Glutamatergic neuron (in vitro differentiated cells): ENCODE data around the gene CLEC4M. TPM values are rescaled to one million over a fixed set of nuclear protein-coding genes. Genes with fewer than 3 reads are reported as not detected.

ENCODE experiments used
- DNase-seq: peaks from one replicate; pipeline ENCODE4 v3.0.0; 2022
- H3K27ac Mint-ChIP-seq: one replicate; pipeline ENCODE4 v1.8.0; 2020; ENCODE audit warnings: mild to moderate bottlenecking, mixed read lengths, inconsistent platforms; ENCODE audit not compliant: unreplicated experiment
- H3K27me3 Mint-ChIP-seq: one replicate; pipeline ENCODE4 v1.8.0; 2020; ENCODE audit warnings: mild to moderate bottlenecking, moderate library complexity, mixed read lengths, inconsistent platforms; ENCODE audit not compliant: unreplicated experiment
- H3K36me3 Mint-ChIP-seq: one replicate; pipeline ENCODE4 v1.8.0; 2020; ENCODE audit warnings: mild to moderate bottlenecking, mixed read lengths, inconsistent platforms; ENCODE audit not compliant: unreplicated experiment
- H3K4me1 Mint-ChIP-seq: one replicate; pipeline ENCODE4 v1.8.0; 2020; ENCODE audit warnings: mild to moderate bottlenecking, low read depth, mixed read lengths, inconsistent platforms; ENCODE audit not compliant: unreplicated experiment
- H3K4me3 Mint-ChIP-seq: one replicate; pipeline ENCODE4 v1.8.0; 2020; ENCODE audit warnings: mild to moderate bottlenecking, mixed read lengths, inconsistent platforms; ENCODE audit not compliant: unreplicated experiment
- H3K9me3 Mint-ChIP-seq: one replicate; pipeline ENCODE4 v1.8.0; 2020; ENCODE audit warnings: mild to moderate bottlenecking, moderate library complexity, mixed read lengths, inconsistent platforms; ENCODE audit not compliant: unreplicated experiment
- total RNA-seq: library from RNA; stranded (reverse); fragmentation: NEBNext Ultra II Directional; extraction: Animal tissue kit (Norgen Biotek cat#: 25700); gene quantifications from one replicate; pipeline ENCODE4 v1.2.1, GENCODE V29; 2021; ENCODE audit not compliant: unreplicated experiment
- TF ChIP-seq, protein P1 (sequence below): fragments of 200-600 bp; sonication (generic); IDR thresholded peaks from one replicate; pipeline ENCODE4 v1.5.0; 2021; ENCODE audit not compliant: partially characterized antibody, unreplicated experiment

The CLEC4M gene
- total RNA-seq, 1 donor from 2014 or later, result not detected

DNA sequence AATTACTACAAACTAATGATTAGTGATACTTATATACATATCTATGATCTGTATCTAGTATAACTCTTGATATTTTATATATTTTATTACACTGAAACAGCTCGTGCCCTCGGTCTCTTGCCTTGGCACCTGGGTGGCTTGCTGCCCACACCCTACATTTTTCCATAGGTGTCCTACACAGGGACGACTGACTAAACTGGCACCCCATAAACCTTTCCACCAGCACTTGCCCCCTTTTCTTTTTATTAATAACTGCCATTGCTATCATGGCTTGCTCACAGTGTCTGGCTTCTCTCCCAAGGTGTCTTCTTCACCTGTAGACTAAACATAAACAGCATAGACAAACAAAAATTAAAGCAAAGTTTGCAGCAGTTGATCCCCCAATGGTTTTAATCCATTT, 30.4 kb downstream of the CLEC4M start:
- Mint-ChIP-seq H3K4me3 (no peak overlapping the region), H3K9me3 (peaks cover 2% of the 10 kb centered on the region), H3K27ac (no peak overlapping the region), H3K27me3 (peaks cover 4% of the 10 kb centered on the region), H3K4me1 (no peaks in the 10 kb centered on the region), H3K36me3 (peaks cover 8% of the 10 kb centered on the region)
- TF ChIP-seq, protein P1, sequence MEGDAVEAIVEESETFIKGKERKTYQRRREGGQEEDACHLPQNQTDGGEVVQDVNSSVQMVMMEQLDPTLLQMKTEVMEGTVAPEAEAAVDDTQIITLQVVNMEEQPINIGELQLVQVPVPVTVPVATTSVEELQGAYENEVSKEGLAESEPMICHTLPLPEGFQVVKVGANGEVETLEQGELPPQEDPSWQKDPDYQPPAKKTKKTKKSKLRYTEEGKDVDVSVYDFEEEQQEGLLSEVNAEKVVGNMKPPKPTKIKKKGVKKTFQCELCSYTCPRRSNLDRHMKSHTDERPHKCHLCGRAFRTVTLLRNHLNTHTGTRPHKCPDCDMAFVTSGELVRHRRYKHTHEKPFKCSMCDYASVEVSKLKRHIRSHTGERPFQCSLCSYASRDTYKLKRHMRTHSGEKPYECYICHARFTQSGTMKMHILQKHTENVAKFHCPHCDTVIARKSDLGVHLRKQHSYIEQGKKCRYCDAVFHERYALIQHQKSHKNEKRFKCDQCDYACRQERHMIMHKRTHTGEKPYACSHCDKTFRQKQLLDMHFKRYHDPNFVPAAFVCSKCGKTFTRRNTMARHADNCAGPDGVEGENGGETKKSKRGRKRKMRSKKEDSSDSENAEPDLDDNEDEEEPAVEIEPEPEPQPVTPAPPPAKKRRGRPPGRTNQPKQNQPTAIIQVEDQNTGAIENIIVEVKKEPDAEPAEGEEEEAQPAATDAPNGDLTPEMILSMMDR, result no peak
- DNase-seq, result no peak

DNA sequence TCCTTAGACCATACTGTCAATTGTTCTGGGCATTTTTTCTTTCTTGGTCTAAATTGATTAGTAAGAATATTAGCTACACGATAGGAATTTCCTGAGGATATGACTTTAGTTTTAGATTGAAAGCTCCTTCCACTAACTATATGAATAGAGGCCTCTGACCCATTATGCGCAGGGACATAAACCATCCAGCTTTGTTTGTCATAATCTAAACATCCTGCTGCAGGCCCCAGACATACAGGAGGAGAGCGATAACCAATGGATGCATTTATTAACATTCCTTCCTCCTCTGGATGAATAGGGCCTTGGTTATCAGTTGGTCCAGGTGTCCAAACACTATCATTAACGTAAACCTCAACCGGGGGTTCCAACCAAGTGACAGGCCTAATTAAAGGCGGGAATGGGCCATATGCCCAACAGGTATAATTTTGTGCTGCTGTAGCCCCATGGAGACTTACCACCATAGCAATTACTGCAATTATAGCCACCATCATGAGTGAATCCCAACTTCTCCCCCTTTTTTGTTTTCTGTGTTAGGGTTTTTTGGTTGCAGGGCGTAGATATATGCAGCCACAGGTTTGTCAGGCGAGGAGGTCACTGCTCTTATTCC, 32.6 kb downstream of the CLEC4M start:
- H3K27me3 Mint-ChIP-seq, result peaks cover 2% of the 10 kb centered on the region
- DNase-seq, result no peak
- H3K36me3 Mint-ChIP-seq, result peaks cover 8% of the 10 kb centered on the region
- TF ChIP-seq, protein P1, result no peak
- no peak overlapping the region for H3K27ac Mint-ChIP-seq
- H3K9me3 Mint-ChIP-seq, result peaks cover 4% of the 10 kb centered on the region
- peaks cover 5% of the 10 kb centered on the region for H3K4me1 Mint-ChIP-seq
- no peak overlapping the region for H3K4me3 Mint-ChIP-seq

DNA sequence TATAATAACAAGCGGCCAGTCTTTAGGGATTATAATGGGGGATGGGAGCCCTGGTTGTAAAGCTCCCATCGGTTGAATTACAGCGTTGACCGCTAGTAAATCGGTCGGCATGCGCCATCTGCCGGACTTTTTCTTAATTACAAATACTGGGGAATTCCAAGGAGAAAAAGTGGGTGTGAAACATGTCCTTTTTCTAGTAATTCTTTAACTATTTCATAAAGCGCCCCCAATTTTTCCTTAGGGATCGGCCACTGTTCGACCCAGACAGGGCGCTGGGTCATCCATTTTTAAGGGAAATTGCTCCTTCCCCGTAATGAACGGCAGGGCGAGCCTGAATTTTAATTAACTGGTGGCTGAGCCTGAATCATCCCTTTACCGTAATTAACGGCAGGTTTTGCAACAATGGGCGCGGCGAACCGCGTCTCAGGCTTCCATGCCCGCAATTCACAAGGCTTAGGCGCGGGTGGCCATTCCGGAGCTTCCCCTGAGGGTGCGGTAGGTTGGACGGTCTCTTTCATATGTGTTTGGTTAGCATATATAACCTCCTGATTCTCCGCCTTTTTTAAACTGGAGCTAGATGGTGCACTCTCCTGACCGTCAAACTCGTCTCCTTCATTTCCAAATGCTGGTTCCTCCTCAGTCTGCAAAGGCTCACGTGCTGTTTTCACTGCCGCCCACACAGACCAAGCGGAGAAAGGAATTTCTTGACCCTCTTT, 36.8 kb downstream of the CLEC4M start:
- peak; percentile 78 for DNase-seq
- H3K27me3 Mint-ChIP-seq, result peaks cover 3% of the 10 kb centered on the region
- TF ChIP-seq, protein P1, result peak; percentile 74
- peaks cover 9% of the 10 kb centered on the region for H3K36me3 Mint-ChIP-seq
- peaks cover 4% of the 10 kb centered on the region for H3K9me3 Mint-ChIP-seq
- H3K4me1 Mint-ChIP-seq, result peaks cover 5% of the 10 kb centered on the region
- H3K4me3 Mint-ChIP-seq, result peak overlapping the region; percentile 80
- peak overlapping the region; percentile 59 for H3K27ac Mint-ChIP-seq

DNA sequence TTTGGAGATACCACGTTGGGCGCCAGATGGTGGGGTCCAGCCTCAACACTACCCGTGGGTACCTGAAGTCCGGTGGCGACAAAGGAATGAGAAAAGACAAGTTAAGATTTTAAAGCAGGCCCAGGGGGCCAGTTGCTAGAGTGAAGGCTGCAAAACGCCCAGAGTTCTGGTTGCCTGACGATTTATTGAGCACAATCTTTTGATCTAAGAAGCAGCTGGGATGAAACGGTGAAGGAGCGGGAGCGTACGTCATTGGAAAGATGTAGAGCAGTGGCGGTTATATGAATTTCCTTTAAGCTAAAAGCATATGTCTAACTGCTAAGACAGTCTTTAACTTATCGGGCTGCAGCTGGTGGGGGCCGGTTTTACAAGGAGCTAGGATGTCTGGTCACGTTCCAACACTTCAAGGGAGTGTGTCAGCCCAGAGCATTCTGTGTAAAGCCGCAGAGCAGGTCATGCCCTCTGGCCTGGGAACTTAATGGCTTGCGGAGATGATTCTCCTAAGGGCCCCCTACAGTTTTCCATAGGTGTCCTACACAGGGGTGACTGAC, 38.1 kb downstream of the CLEC4M start:
- H3K36me3 Mint-ChIP-seq, result peaks cover 9% of the 10 kb centered on the region
- no peak overlapping the region for H3K27ac Mint-ChIP-seq
- peaks cover 4% of the 10 kb centered on the region for H3K9me3 Mint-ChIP-seq
- no peak for DNase-seq
- H3K4me3 Mint-ChIP-seq, result no peak overlapping the region
- H3K4me1 Mint-ChIP-seq, result peaks cover 5% of the 10 kb centered on the region
- TF ChIP-seq, protein P1, result no peak
- peaks cover 6% of the 10 kb centered on the region for H3K27me3 Mint-ChIP-seq

DNA sequence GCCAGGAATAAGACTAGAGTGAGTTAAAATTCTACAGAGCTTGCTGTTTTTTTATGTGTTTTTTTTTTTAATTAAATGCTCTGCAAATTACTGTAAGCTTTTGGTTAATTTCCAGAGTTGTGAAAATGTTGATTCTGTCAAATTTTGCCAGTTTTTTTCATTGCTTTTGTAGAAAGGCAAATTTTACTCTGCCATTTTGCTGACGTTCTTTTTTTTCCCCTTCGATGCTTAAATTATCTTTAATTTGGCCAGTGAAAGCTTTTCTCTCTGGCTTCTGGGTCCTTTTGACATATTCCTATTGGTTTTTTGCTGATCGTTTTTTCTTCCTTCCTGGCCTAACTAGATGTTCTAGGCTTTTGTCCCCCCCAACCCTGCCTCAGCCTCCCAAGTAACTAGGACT, 43.2 kb downstream of the CLEC4M start:
- peaks cover 6% of the 10 kb centered on the region for H3K27me3 Mint-ChIP-seq
- DNase-seq, result no peak
- no peak overlapping the region for H3K27ac Mint-ChIP-seq
- H3K36me3 Mint-ChIP-seq, result peaks cover 10% of the 10 kb centered on the region
- no peak overlapping the region for H3K4me3 Mint-ChIP-seq
- H3K9me3 Mint-ChIP-seq, result peaks cover 3% of the 10 kb centered on the region
- TF ChIP-seq, protein P1, result no peak
- H3K4me1 Mint-ChIP-seq, result no peaks in the 10 kb centered on the region
